Right lobe of liver (tissue), 4 donors: ENCODE results near the gene ZNF331.

Experiments used
- CTCF ChIP-seq, 4 donors: fragments of 200-600 bp in 3 of 4; fragments of 450-650 bp in 1 of 4; IDR thresholded peaks; one replicate each; pipeline versions ENCODE4 v1.5.1 to v1.8.0; 2016 to 2022; ENCODE audit warnings: antibody characterized with exemption in 4 of 4, mild to moderate bottlenecking in 2 of 4
- POLR2A ChIP-seq: fragments of 450-650 bp; IDR thresholded peaks from one replicate; pipeline ENCODE4 v1.6.1; 2017; ENCODE audit warnings: antibody characterized with exemption, mild to moderate bottlenecking
- donor health status: DM: no; HTN: no; CAD: no.
- donor health status: DM: no; HTN: no; CAD: no.
- donor health status: DM: no; HTN: yes; CAD: no.

GRCh38 chr19:53492153-53492552 lies 45.8 kb upstream of the ZNF331 start:
- TF ChIP-seq CTCF (IDR thresholded peaks at IDR 0.05) (no peak), POLR2A (no peak)
